HCT116 (cell line): ENCODE data around the gene NEK1. TPM values are rescaled to one million over a fixed set of nuclear protein-coding genes. Genes with fewer than 3 reads are reported as not detected.

Source experiments
- ATAC-seq: fragments of 200-7000 bp; cut with Tn5 transposase; 2 replicates; pipeline ENCODE4 v1.9.1; 2020; ENCODE audit warnings: mild to moderate bottlenecking, moderate library complexity
- BruUV-seq: library from RNA; stranded (reverse); fragments of 400-500 nt; replicated peaks from 2 replicates; lab custom pipeline; 2021; lab: Mats Ljungman, UMichigan
- CTCF ChIA-PET: fragments of 300-600 bp; sonication (Branson Sonifier 250); formaldehyde crosslinking; loops from one replicate; lab custom pipeline; 2021; ENCODE audit warnings: antibody characterized with exemption; lab: Charles Lee
- POLR2A ChIA-PET: fragments of 300-600, 350-600 bp; sonication (Branson Sonifier 250); formaldehyde crosslinking; loops from one replicate; lab custom pipeline; 2021; ENCODE audit warnings: antibody characterized with exemption; lab: Charles Lee
- RAD21 ChIA-PET, 2 experiments: fragments of 300-600 bp; sonication (Branson Sonifier 250); formaldehyde crosslinking; loops; one replicate each; lab custom pipeline; 2023; ENCODE audit warnings: low total read pairs in 2 of 2; ENCODE audit not compliant: uncharacterized antibody in 2 of 2, unreplicated experiment in 2 of 2, low non-redundant PET in 1 of 2; lab: Charles Lee
- DNase-seq: peaks from one replicate; pipeline ENCODE4 v3.0.0-alpha.2; 2010; ENCODE audit warnings: low read depth, low spot score
- H2AFZ ChIP-seq: fragments of 200-600 bp; shearing (Covaris generic), sonication (generic); 2 replicates; pipeline ENCODE4 v1.6.1; 2017; ENCODE audit warnings: low read depth, mixed run types, mixed read lengths, antibody characterized with exemption, low read length; ENCODE audit not compliant: poor library complexity, severe bottlenecking
- H3K27ac ChIP-seq: 2 replicates; pipeline ENCODE4 v1.5.1; 2012; ENCODE audit warnings: low read depth, low read length
- H3K27me3 ChIP-seq: fragments of 200-600 bp; sonication (generic); 2 replicates; pipeline ENCODE4 v1.6.1; 2016; ENCODE audit warnings: mixed run types, low read length, mixed read lengths; ENCODE audit not compliant: insufficient read depth
- H3K36me3 ChIP-seq, 2 experiments: fragments of 200-500 bp in 1 of 2; fragments of 200-600 bp in 1 of 2; sonication (Bioruptor generic) in 1 of 2; sonication (generic) in 1 of 2; 2 replicates each; pipeline versions ENCODE4 v1.5.1 to v1.6.1; 2014 to 2016; ENCODE audit warnings: low read length in 2 of 2, inconsistent platforms in 1 of 2, mixed read lengths in 1 of 2, mixed run types in 1 of 2; ENCODE audit not compliant: insufficient read depth in 2 of 2, control insufficient read depth in 1 of 2
- H3K4me1 ChIP-seq, 2 experiments: fragments of 200-600 bp in 1 of 2; sonication (generic) in 1 of 2; 2 replicates each; pipeline versions ENCODE4 v1.5.1 to v1.6.1; 2012 to 2017; ENCODE audit warnings: low read length in 2 of 2, inconsistent platforms in 1 of 2, mild to moderate bottlenecking in 1 of 2, mixed read lengths in 1 of 2, mixed run types in 1 of 2, moderate library complexity in 1 of 2; ENCODE audit not compliant: insufficient read depth in 2 of 2, control insufficient read depth in 1 of 2
- H3K4me2 ChIP-seq: fragments of 200-600 bp; sonication (generic); 2 replicates; pipeline ENCODE4 v1.6.1; 2017; ENCODE audit warnings: mixed run types, low read length, mixed read lengths
- H3K4me3 ChIP-seq, 2 experiments: fragments of 200-600 bp in 1 of 2; sonication (generic) in 1 of 2; replicated peaks in 1 of 2; 2 replicates each; pipeline ENCODE4 v1.5.1; 2011 to 2016; ENCODE audit warnings: low read length in 2 of 2, control low read depth in 1 of 2, low read depth in 1 of 2, mild to moderate bottlenecking in 1 of 2, mixed read lengths in 1 of 2, mixed run types in 1 of 2
- H3K79me2 ChIP-seq: fragments of 200-600 bp; sonication (generic); 2 replicates; pipeline ENCODE4 v1.6.1; 2017; ENCODE audit warnings: mild to moderate bottlenecking, mixed run types, low read length, moderate library complexity, mixed read lengths; ENCODE audit not compliant: insufficient read depth
- H3K9ac ChIP-seq: fragments of 200-600 bp; sonication (generic); 2 replicates; pipeline ENCODE4 v1.6.1; 2016; ENCODE audit warnings: low read length, mixed read lengths
- H3K9me2 ChIP-seq: fragments of 200-600 bp; sonication (generic), shearing (Covaris generic); 2 replicates; pipeline ENCODE4 v1.6.1; 2017; ENCODE audit warnings: mixed run types, mild to moderate bottlenecking, moderate library complexity; ENCODE audit not compliant: insufficient read depth
- H3K9me3 ChIP-seq, 2 experiments: fragments of 200-500 bp in 1 of 2; fragments of 200-600 bp in 1 of 2; sonication (Bioruptor generic) in 1 of 2; sonication (generic) in 1 of 2; 2 replicates each; pipeline ENCODE4 v1.6.1; 2014 to 2017; ENCODE audit warnings: low read length in 2 of 2, mixed read lengths in 2 of 2, inconsistent platforms in 1 of 2, low read depth in 1 of 2, mild to moderate bottlenecking in 1 of 2, mixed run types in 1 of 2, moderate library complexity in 1 of 2; ENCODE audit not compliant: control insufficient read depth in 1 of 2, insufficient read depth in 1 of 2
- H4K20me1 ChIP-seq: fragments of 200-600 bp; sonication (generic), shearing (Covaris generic); 2 replicates; pipeline ENCODE4 v1.6.1; 2017; ENCODE audit warnings: mixed run types, mild to moderate bottlenecking, moderate library complexity; ENCODE audit not compliant: insufficient read depth
- CBX3 ChIP-seq: IDR thresholded peaks from 2 replicates; pipeline ENCODE4 v1.6.1; 2012; ENCODE audit warnings: low read depth
- CEBPB ChIP-seq: IDR thresholded peaks from 2 replicates; pipeline ENCODE4 v1.6.1; 2012; ENCODE audit warnings: low read depth
- EGR1 ChIP-seq: IDR thresholded peaks from 2 replicates; pipeline ENCODE4 v1.6.1; 2012; ENCODE audit warnings: low read depth
- EZH2 ChIP-seq: fragments of 200-600 bp; sonication (generic); IDR thresholded peaks from 2 replicates; pipeline ENCODE4 v1.6.1; 2017; ENCODE audit warnings: antibody characterized with exemption, mixed run types
- EZH2phosphoT487 ChIP-seq: fragments of 200-600 bp; IDR thresholded peaks from 2 replicates; pipeline ENCODE4 v1.6.1; 2018; ENCODE audit warnings: antibody characterized with exemption, borderline replicate concordance
- POLR2A ChIP-seq: IDR thresholded peaks from 2 replicates; pipeline ENCODE4 v1.7.0; 2011; ENCODE audit warnings: borderline replicate concordance; ENCODE audit not compliant: insufficient read depth, insufficient read length; ENCODE audit errors: extremely low read depth
- POLR2AphosphoS5 ChIP-seq: IDR thresholded peaks from 2 replicates; pipeline ENCODE4 v1.6.1; 2011; ENCODE audit warnings: mild to moderate bottlenecking, low read depth, low read length, moderate library complexity
- SIN3A ChIP-seq: IDR thresholded peaks from 2 replicates; pipeline ENCODE4 v1.6.1; 2012; ENCODE audit warnings: low read depth
- SP1 ChIP-seq: IDR thresholded peaks from 2 replicates; pipeline ENCODE4 v1.6.1; 2012; ENCODE audit warnings: low read depth
- SRF ChIP-seq: IDR thresholded peaks from 2 replicates; pipeline ENCODE4 v1.6.1; 2012; ENCODE audit warnings: low read depth
- ZFX ChIP-seq: fragments of 450-650 bp; IDR thresholded peaks from 2 replicates; pipeline ENCODE4 v1.6.1; 2017
- ZNF274 ChIP-seq: fragments of 200-500 bp; sonication (Bioruptor generic); IDR thresholded peaks from 2 replicates; pipeline ENCODE4 v1.6.1; 2014; ENCODE audit warnings: mild to moderate bottlenecking, low read depth, low read length, inconsistent platforms
- intact Hi-C: fragments of 100-400 bp; cut with micrococcal nuclease; formaldehyde crosslinking; loops from 2 replicates; pipeline ENCODE4 v1.10.0; 2022
- total RNA-seq: library from RNA; stranded (reverse); gene quantifications from one replicate; pipeline ENCODE4 v1.2.1, GENCODE V29; 2021; ENCODE audit not compliant: unreplicated experiment
- TF ChIP-seq, protein P1 (sequence below), 3 experiments: fragments of 200-600 bp in 1 of 3; sonication (generic) in 1 of 3; IDR thresholded peaks in 2 of 3; conservative IDR thresholded peaks in 1 of 3; 2 replicates each; pipeline ENCODE4 v1.5.1; 2012 to 2017; ENCODE audit warnings: low read depth in 2 of 3, low read length in 2 of 3, antibody characterized with exemption in 1 of 3, borderline replicate concordance in 1 of 3, control low read depth in 1 of 3, mild to moderate bottlenecking in 1 of 3, mixed read lengths in 1 of 3, mixed run types in 1 of 3, moderate library complexity in 1 of 3; ENCODE audit not compliant: insufficient read depth in 1 of 3

The NEK1 gene
- total RNA-seq, 1 experiment from 2014 or later = 13.3 TPM

DNA sequence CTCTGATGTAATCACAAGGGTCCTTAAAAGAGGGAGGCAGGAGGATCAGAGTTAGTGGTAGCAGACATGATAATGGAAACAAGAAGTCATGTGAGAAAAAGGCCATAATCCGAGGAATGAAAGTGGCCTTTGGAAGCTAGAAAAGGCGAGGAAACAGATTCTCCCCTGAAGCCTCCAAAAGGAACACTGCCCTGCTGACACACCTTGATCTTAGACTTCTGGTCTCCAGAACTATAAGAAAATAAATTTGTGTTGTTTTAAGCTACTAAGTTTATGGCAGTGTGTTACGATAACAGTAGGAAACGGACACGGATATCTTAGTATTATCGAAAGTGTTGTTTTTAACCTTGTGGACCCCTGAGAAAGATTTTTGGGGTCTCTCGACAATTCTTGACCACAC lies 32.4 kb upstream of the NEK1 start:
- POLR2A ChIA-PET = no interaction called here
- BruUV-seq = no TSS peak
- no peak overlapping the region for H3K9ac ChIP-seq
- intact Hi-C loops = no loop called here
- H3K27me3 ChIP-seq = no peaks in the 10 kb centered on the region
- TF ChIP-seq EGR1 (no peak), ZNF274 (no peak), CBX3 (no peak), EZH2 (no peak), CEBPB (no peak), POLR2AphosphoS5 (no peak), POLR2A (no peak)
- TF ChIP-seq, protein P1, sequence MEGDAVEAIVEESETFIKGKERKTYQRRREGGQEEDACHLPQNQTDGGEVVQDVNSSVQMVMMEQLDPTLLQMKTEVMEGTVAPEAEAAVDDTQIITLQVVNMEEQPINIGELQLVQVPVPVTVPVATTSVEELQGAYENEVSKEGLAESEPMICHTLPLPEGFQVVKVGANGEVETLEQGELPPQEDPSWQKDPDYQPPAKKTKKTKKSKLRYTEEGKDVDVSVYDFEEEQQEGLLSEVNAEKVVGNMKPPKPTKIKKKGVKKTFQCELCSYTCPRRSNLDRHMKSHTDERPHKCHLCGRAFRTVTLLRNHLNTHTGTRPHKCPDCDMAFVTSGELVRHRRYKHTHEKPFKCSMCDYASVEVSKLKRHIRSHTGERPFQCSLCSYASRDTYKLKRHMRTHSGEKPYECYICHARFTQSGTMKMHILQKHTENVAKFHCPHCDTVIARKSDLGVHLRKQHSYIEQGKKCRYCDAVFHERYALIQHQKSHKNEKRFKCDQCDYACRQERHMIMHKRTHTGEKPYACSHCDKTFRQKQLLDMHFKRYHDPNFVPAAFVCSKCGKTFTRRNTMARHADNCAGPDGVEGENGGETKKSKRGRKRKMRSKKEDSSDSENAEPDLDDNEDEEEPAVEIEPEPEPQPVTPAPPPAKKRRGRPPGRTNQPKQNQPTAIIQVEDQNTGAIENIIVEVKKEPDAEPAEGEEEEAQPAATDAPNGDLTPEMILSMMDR (IDR thresholded peaks at IDR 0.05 in 2 of 3, conservative IDR thresholded peaks at IDR 0.05 in 1 of 3; ENCODE audit: borderline replicate concordance in 1 of 3, insufficient read depth in 1 of 3, low read depth in 2 of 3, low read length in 2 of 3) = no peak
- H3K27ac ChIP-seq = no peak overlapping the region
- CTCF ChIA-PET = no interaction called here
- H3K79me2 ChIP-seq = peaks cover 11% of the 10 kb centered on the region
- H3K4me1 ChIP-seq = no peaks in the 10 kb centered on the region
- H3K4me2 ChIP-seq = no peak overlapping the region
- H4K20me1 ChIP-seq = no peaks in the 10 kb centered on the region
- no peak overlapping the region for H3K4me3 ChIP-seq
- H3K36me3 ChIP-seq = peaks cover 0 to 4% of the 10 kb centered on the region in 2 experiments; a peak in 1 of 4 replicates
- ATAC-seq = no peak
- H2AFZ ChIP-seq = no peak overlapping the region
- H3K9me3 ChIP-seq = no peaks in the 10 kb centered on the region
- no peak for DNase-seq
- RAD21 ChIA-PET = no interaction called here
- no peaks in the 10 kb centered on the region for H3K9me2 ChIP-seq

DNA sequence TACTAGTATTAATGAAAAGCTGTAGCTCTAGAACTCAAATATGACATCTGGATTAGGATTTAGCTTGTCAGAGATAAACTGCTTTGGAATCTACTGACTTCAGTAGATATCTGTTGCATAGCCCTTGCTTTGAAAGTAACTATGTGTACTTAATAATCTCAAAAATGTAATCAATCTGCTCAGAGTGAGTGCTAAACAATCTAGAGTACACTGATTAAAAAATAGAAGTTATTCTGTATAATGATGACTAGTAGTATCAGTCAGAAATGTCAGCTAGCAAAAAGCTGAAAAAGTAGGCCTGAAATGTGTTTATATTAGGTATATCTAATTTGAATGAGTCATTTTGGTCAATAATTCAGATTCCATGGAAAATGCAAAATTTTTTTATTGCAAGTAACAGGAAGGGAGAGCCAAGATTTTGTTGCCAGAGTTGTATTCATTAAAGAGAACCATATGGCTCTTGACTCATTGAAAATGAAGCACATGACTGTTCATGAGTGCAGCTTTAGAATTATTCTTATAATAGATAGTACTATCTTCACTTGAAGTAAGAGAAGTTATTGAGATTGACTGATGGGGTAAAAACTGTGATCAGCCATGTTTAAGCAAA lies 28.0 kb upstream of the NEK1 start:
- no peaks in the 10 kb centered on the region for H3K9me2 ChIP-seq
- ChIA-PET POLR2A (no interaction called here), CTCF (no interaction called here), RAD21 (no interaction called here)
- H4K20me1 ChIP-seq = no peaks in the 10 kb centered on the region
- BruUV-seq = no TSS peak
- intact Hi-C loops = no loop called here
- no peaks in the 10 kb centered on the region for H3K9me3 ChIP-seq
- no peak overlapping the region for H3K4me3 ChIP-seq
- no peaks in the 10 kb centered on the region for H3K27me3 ChIP-seq
- H3K9ac ChIP-seq = no peak overlapping the region
- H2AFZ ChIP-seq = no peak overlapping the region
- peaks cover 11 to 13% of the 10 kb centered on the region in 2 experiments; a peak in 3 of 4 replicates for H3K36me3 ChIP-seq
- H3K4me2 ChIP-seq = no peak overlapping the region
- H3K4me1 ChIP-seq = no peaks in the 10 kb centered on the region
- DNase-seq (no peak), ATAC-seq (no peak)
- H3K79me2 ChIP-seq = peaks cover 16% of the 10 kb centered on the region
- TF ChIP-seq SRF (no peak), SP1 (no peak), EZH2phosphoT487 (no peak), ZFX (no peak), SIN3A (no peak)
- no peak overlapping the region for H3K27ac ChIP-seq
